Omental fat pad (tissue), 4 donors: ENCODE data around the gene ANKRD13B. TPM values are rescaled to one million over a fixed set of nuclear protein-coding genes. Genes with fewer than 3 reads are reported as not detected.

Source experiments
- ATAC-seq: fragments of 150-250 bp; one replicate; pipeline ENCODE4 v1.9.1; 2016; ENCODE audit warnings: mild to moderate bottlenecking, moderate library complexity; ENCODE audit not compliant: low FRiP score
- DNase-seq: peaks from one replicate; pipeline ENCODE4 v3.0.0-alpha.2; 2019; ENCODE audit warnings: low spot score
- total RNA-seq, 4 donors: library from RNA; depleted of rRNA; stranded (reverse); fragments of >200 nt; gene quantifications; one replicate each; pipeline ENCODE4 v1.1.0, GENCODE V29; 2016
- TF ChIP-seq, protein P1 (sequence below), 3 donors: fragments of 450-650 bp; IDR thresholded peaks; one replicate each; pipeline ENCODE4 v1.5.1; 2016 to 2017; ENCODE audit warnings: antibody characterized with exemption in 3 of 3, mild to moderate bottlenecking in 3 of 3, moderate library complexity in 2 of 3

The ANKRD13B gene
- total RNA-seq, 4 donors from 2014 or later = 9.2 to 18.3 (median 13.2) TPM

DNA sequence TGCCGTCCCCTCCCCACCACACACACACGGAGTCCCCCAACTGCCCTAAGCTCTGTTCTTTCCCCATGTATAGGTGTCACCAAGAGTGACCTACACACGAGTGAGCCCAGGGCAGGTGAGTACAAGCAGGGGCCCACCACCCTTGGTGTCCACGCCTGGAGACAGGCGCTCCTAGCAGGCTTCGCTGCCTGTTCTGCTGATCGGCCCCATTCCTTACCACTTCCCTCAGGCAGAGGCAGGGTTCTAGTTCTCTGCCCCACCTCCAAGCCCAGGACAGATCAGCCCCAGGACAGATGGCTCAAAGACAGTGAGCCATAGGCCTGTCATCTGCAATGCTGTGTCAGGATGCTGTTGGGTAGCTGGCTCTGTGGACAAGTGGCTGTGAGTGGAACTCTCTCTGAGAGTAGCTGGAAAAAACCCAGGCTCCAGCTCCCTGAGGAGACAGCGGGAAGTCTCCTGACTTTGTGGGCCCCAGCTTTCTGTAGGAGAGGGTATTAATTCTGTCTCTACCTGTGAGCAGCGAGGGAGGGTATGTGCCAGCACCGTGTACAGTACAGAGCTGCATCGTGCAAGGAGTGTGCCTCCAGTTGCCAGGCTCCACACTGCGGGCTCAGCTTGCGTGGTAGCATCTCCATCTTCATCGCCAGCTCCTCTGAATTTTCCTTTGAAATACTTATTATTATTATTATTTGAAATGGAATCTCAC lies 23.5 kb upstream of the ANKRD13B start:
- peak; percentile 22 for DNase-seq
- ATAC-seq = no peak
- TF ChIP-seq, protein P1, sequence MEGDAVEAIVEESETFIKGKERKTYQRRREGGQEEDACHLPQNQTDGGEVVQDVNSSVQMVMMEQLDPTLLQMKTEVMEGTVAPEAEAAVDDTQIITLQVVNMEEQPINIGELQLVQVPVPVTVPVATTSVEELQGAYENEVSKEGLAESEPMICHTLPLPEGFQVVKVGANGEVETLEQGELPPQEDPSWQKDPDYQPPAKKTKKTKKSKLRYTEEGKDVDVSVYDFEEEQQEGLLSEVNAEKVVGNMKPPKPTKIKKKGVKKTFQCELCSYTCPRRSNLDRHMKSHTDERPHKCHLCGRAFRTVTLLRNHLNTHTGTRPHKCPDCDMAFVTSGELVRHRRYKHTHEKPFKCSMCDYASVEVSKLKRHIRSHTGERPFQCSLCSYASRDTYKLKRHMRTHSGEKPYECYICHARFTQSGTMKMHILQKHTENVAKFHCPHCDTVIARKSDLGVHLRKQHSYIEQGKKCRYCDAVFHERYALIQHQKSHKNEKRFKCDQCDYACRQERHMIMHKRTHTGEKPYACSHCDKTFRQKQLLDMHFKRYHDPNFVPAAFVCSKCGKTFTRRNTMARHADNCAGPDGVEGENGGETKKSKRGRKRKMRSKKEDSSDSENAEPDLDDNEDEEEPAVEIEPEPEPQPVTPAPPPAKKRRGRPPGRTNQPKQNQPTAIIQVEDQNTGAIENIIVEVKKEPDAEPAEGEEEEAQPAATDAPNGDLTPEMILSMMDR (IDR thresholded peaks at IDR 0.05) = no peak

DNA sequence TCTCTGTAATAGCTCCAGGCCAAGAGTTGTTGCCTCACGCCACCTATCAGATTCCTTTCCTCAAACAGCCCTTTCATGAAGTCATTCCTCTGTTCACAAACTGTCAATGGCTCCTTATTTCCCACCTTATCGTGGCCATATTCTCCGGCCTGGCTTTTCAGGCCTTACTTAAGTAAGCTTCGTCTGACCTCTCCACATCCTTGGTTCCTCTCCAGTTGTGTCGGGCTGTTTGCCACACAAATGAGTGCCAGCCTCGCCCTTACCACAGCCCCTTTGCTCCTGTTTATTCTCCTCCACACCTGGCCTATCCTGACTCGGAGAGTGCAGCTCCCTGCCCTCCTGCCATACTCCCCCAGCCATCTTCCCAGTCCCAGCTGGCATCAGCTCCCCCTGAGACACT lies 22.4 kb upstream of the ANKRD13B start:
- peak; percentile 14 for DNase-seq

DNA sequence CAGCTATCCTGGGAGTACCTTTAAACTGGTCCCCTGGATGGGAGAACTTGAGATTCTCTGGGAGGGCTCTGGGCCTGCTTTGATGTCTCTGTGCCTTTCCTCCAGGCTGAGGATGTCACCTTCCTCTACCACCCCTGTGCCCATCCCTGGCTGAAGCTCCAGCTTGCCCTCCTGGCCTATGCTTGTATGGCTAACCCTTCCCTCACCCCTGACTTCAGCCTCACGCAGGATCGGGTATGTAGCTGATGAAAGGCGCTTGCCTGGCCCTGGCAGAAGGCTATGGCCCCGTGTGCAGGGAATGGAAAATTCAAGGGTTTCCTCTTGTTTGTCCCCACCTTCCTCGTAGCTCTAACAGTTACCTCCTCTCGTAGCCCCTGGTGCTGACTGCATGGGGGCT lies 21.4 kb upstream of the ANKRD13B start:
- ATAC-seq = no peak
- DNase-seq = no peak
- TF ChIP-seq, protein P1 (IDR thresholded peaks at IDR 0.05) = no peak

More for the DNA sequence above, 22.4 kb upstream of the ANKRD13B start:
- no peak for ATAC-seq
- TF ChIP-seq, protein P1 (IDR thresholded peaks at IDR 0.05) = no peak

DNA sequence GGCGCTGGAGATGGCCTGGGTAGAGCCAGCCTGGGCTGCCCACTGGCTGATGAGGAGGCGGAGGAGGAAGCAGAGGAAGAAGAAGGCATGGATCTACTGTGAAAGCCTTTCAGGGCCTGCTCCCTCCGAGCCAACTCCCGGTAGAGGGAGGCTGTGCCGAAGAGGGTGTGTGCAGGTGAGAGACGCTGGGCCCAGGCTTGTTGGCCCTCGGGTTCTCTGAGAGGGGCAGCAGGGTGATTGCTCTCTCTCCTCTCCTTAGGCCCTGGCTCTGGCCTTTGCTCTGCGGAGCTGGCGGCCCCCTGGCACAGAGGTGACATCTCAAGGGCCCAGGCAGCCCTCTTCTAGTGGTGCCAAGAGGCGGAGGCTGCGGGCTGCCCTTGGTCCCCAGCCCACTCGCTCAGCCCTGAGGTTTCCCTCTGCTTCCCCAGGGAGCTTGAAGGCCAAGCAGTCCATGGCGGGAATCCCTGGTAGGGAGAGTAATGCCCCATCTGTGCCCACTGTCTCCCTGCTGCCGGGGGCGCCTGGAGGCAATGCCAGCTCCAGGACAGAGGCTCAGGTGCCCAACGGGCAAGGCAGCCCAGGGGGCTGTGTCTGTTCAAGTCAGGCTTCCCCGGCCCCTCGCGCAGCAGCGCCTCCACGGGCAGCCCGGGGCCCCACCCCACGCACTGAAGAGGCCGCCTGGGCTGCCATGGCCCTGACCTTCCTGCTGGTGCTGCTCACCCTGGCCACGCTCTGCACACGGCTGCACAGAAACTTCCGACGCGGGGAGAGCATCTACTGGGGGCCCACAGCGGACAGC lies 20.9 kb upstream of the ANKRD13B start:
- TF ChIP-seq, protein P1 (IDR thresholded peaks at IDR 0.05) = no peak
- ATAC-seq (no peak), DNase-seq (peak; percentile 3)

DNA sequence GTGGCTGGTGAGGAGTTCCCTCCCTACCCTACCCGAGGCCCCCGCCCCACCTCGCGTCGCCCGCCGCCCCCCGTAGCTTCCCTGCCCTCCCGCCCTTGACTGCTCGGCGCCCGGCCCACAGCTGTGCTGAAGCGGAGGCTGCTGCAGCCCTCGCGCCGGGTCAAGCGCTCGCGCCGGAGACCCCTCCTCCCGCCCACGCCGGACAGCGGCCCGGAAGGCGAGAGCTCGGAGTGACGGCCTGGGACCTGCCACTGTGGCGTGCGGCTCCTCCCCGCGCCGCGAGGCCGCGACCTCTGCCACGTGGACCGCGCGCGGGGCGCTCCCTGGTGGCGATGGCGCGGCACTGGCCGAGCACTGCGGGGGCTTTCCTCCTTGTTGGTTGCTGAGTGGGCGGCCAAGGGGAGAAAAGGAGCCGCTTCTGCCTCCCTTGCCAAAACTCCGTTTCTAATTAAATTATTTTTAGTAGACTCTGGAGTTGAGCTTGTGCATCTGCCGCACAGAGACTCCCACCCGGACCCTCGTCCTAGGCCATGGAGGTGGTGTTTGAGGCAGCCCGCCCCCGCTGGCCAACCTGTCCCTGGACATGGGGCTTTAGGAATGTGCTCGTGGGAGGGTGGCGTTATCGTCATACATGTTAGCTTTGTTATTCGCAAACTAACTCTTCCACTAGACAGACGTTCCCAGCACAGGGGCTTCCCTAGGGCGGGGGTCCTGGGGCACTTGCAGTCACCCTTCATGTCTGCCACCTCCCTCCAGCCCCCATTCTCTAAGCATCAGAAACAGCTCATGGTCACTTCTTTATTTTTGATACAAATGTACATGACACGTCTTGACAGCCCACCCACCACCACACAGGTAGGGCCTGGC lies 20.0 kb upstream of the ANKRD13B start:
- DNase-seq (no peak), ATAC-seq (peak; percentile 46)
- TF ChIP-seq, protein P1 (IDR thresholded peaks at IDR 0.05) = peak in 1 of 3 donors; percentile 59

DNA sequence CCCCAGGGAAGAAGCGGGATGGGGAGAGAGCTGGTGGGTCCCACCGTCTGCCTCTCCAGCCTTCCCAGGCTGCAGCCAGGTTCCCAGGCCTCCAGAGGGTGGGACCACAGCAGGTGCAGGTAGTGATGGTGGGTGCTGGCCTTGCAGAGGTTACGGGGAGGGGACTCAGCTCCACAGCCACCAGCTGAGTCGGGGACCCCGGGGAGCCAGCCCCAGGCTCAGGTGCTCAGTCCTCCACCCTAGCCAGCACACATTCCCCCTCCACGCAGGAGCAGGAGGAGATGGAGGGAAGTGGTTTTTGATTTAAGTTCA lies 19.4 kb upstream of the ANKRD13B start:
- ATAC-seq (no peak), DNase-seq (no peak)
- TF ChIP-seq, protein P1 (IDR thresholded peaks at IDR 0.05) = no peak
